Calu3 (cell line): Measurements from ENCODE around the gene KRT6B. TPM values are rescaled to one million over a fixed set of nuclear protein-coding genes. Genes with fewer than 3 reads are reported as not detected.

ENCODE experiments used
- BruUV-seq: library from RNA; stranded (reverse); fragments of 400-500 nt; replicated peaks from 2 replicates; lab custom pipeline; 2021; lab: Mats Ljungman, UMichigan
- CTCF ChIA-PET: fragments of 300-600 bp; sonication (Branson Sonifier 250); formaldehyde crosslinking; loops from one replicate; lab custom pipeline; 2022; ENCODE audit warnings: antibody characterized with exemption; lab: Charles Lee
- DNase-seq: peaks from one replicate; pipeline ENCODE4 v3.0.0; 2022
- H3K27ac Mint-ChIP-seq: one replicate; pipeline ENCODE4 v1.8.0; 2022; ENCODE audit warnings: mixed read lengths; ENCODE audit not compliant: unreplicated experiment
- H3K27me3 Mint-ChIP-seq: one replicate; pipeline ENCODE4 v1.8.0; 2022; ENCODE audit warnings: mixed read lengths; ENCODE audit not compliant: unreplicated experiment
- H3K36me3 Mint-ChIP-seq: one replicate; pipeline ENCODE4 v1.8.0; 2022; ENCODE audit warnings: mild to moderate bottlenecking, moderate library complexity, mixed read lengths; ENCODE audit not compliant: insufficient read depth, unreplicated experiment
- H3K4me1 Mint-ChIP-seq: one replicate; pipeline ENCODE4 v1.8.0; 2022; ENCODE audit warnings: mild to moderate bottlenecking, low read depth, mixed read lengths; ENCODE audit not compliant: unreplicated experiment
- H3K4me3 Mint-ChIP-seq: one replicate; pipeline ENCODE4 v1.8.0; 2022; ENCODE audit warnings: mild to moderate bottlenecking, low read depth, moderate library complexity, mixed read lengths; ENCODE audit not compliant: unreplicated experiment
- H3K9me3 Mint-ChIP-seq: one replicate; pipeline ENCODE4 v1.8.0; 2022; ENCODE audit warnings: low read depth, mixed read lengths; ENCODE audit not compliant: unreplicated experiment
- intact Hi-C: fragments of 100-400 bp; cut with micrococcal nuclease; formaldehyde crosslinking; loops from one replicate; pipeline ENCODE4 v1.10.0; 2022; ENCODE audit not compliant: unreplicated experiment
- total RNA-seq: library from RNA; stranded (reverse); gene quantifications from 2 replicates; pipeline ENCODE4 v1.2.3, GENCODE V29; 2022
- TF ChIP-seq, protein P1 (sequence below): fragments of 200-600 bp; IDR thresholded peaks from one replicate; pipeline ENCODE4 v1.8.0; 2022; ENCODE audit warnings: antibody characterized with exemption; ENCODE audit not compliant: unreplicated experiment

Gene KRT6B
- total RNA-seq, 1 experiment from 2014 or later: 5.6 TPM

GRCh38 chr12:52433501-52434080 is 18.4 kb downstream of the KRT6B start:
- Mint-ChIP-seq H3K4me1 (peaks cover 12% of the 10 kb centered on the region), H3K9me3 (no peaks in the 10 kb centered on the region), H3K27me3 (peaks cover 64% of the 10 kb centered on the region), H3K27ac (no peak overlapping the region), H3K36me3 (no peaks in the 10 kb centered on the region), H3K4me3 (no peak overlapping the region)
- CTCF ChIA-PET: interaction anchor here (0.6 kb wide), 1 partner anchor 15 kb away, joined by 3 read pairs; no protein-coding TSS in a partner anchor
- DNase-seq: no peak
- TF ChIP-seq, protein P1, sequence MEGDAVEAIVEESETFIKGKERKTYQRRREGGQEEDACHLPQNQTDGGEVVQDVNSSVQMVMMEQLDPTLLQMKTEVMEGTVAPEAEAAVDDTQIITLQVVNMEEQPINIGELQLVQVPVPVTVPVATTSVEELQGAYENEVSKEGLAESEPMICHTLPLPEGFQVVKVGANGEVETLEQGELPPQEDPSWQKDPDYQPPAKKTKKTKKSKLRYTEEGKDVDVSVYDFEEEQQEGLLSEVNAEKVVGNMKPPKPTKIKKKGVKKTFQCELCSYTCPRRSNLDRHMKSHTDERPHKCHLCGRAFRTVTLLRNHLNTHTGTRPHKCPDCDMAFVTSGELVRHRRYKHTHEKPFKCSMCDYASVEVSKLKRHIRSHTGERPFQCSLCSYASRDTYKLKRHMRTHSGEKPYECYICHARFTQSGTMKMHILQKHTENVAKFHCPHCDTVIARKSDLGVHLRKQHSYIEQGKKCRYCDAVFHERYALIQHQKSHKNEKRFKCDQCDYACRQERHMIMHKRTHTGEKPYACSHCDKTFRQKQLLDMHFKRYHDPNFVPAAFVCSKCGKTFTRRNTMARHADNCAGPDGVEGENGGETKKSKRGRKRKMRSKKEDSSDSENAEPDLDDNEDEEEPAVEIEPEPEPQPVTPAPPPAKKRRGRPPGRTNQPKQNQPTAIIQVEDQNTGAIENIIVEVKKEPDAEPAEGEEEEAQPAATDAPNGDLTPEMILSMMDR: no peak
- intact Hi-C loops: no loop called here
- BruUV-seq: no TSS peak

DNA sequence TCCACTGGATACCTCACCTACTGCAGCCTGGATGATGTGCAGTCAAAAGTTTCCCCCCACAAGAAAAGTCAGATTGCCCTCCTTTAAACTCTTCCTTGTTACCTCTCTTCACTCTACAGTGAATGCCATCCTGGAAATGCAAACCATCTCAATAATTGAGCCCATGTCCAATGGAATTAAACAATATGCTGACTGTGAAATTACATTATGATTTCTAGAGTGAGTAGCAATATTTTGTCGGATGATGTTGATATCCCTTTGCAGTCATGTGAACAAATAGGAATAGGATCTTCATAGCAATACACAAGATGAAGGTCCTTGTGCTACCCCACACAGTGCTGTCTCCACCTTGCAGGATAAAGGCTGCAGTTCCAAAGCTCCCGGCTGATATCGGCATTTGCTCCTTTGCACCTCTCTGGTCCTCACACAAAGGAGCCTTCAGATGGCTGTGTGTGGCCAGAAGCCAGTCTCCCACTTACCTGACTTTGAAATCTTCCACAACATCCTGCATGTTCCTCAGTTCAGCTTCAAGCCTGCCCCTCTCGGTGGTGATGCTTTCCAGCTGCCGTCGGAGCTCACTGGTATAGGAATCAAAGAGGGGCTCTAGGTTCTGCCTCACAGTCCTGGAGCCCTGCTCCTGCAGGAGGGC is 19.3 kb downstream of the KRT6B start:
- Mint-ChIP-seq H3K9me3 (no peaks in the 10 kb centered on the region), H3K27ac (no peak overlapping the region), H3K4me1 (peaks cover 12% of the 10 kb centered on the region), H3K27me3 (peaks cover 69% of the 10 kb centered on the region), H3K4me3 (no peak overlapping the region), H3K36me3 (no peaks in the 10 kb centered on the region)
- intact Hi-C loops: no loop called here
- no TSS peak for BruUV-seq
- TF ChIP-seq, protein P1: no peak
- CTCF ChIA-PET: no interaction called here
- no peak for DNase-seq

- Mint-ChIP-seq H3K4me1 (no peaks in the 10 kb centered on the region), H3K27me3 (peaks cover 57% of the 10 kb centered on the region), H3K9me3 (no peaks in the 10 kb centered on the region), H3K27ac (no peak overlapping the region), H3K4me3 (no peak overlapping the region), H3K36me3 (no peaks in the 10 kb centered on the region)
- no peak for DNase-seq
- TF ChIP-seq, protein P1: no peak
- intact Hi-C loops: no loop called here
- CTCF ChIA-PET: interaction anchor here (0.9 to 2.2 kb wide), 2 partner anchors 32 to 93 kb away, joined by 3 to 9 read pairs; no protein-coding TSS in a partner anchor
- BruUV-seq: no TSS peak
Observed at GRCh38 chr12:52428121-52428520, 23.8 kb downstream of the KRT6B start.

- TF ChIP-seq, protein P1: no peak
- H3K4me3 Mint-ChIP-seq: no peak overlapping the region
- CTCF ChIA-PET: interaction anchor here (0.6 to 2.2 kb wide), 4 partner anchors 14 to 566 kb away, joined by 3 to 9 read pairs (median 3); no protein-coding TSS in a partner anchor
- H3K27ac Mint-ChIP-seq: no peak overlapping the region
- no peak for DNase-seq
- no peaks in the 10 kb centered on the region for H3K9me3 Mint-ChIP-seq
- BruUV-seq: no TSS peak
- intact Hi-C loops: no loop called here
- no peaks in the 10 kb centered on the region for H3K36me3 Mint-ChIP-seq
- no peaks in the 10 kb centered on the region for H3K4me1 Mint-ChIP-seq
- H3K27me3 Mint-ChIP-seq: peaks cover 53% of the 10 kb centered on the region
Observed at GRCh38 chr12:52427083-52427482, 24.9 kb downstream of the KRT6B start.
